Measurements from ENCODE around the gene TRIOBP. TPM values are rescaled to one million over a fixed set of nuclear protein-coding genes. Genes with fewer than 3 reads are reported as not detected.

TRIOBP gene
- total and polyA plus RNA-seq, 2 of the 13 experiments (the other 11 are each of a cell fraction or from before 2014, with no cell fraction given) = 6.1 to 15.4 TPM

DNA sequence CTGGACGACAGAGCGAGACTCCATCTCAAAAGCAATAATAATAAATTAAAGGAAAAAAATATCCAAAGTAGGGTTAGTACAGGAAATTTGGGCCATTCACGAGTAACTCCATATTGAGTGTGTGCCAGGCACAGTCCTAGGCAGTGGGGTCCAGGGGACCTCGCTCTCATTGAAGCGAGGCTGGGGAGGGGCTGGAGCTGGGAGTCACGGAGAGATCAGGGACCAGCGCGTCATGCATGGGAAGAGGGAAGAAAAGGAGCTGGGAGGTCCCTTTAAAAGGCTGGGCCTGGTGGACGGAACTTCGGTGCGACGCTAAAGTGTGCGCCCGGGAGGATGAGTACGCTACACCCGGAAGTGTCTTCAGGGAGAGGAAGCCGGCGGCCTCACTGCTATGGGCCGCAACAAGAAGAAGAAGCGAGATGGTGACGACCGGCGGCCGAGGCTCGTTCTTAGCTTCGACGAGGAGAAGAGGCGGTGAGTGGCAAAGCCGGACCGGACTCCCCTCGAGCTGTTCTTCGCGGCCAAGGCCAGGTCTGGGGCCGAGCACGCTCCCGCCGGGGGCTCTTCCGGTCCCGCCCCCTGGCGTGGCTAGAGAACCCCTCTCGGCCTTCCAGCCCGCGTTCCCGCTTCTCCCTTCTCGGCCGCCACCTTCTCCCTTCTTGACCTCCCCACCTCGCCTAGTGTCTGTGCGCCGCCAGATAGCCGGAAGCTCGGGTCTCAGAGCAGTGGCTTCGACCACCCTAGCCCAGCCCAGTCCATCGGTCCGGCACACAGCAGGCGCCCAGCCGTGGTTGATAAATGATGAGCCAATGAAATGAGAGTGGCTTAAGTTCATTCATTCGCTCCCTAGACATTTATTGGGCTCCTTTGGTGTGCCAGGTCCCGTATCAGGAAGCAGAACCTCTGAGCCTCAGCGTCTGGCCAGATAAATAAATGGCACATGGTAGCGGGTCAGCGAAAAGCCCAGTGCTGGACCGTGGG lies 10.6 kb upstream of the TRIOBP start, which contains the start of gene NOL12 (continued):
- TF ChIP-seq, protein P1, sequence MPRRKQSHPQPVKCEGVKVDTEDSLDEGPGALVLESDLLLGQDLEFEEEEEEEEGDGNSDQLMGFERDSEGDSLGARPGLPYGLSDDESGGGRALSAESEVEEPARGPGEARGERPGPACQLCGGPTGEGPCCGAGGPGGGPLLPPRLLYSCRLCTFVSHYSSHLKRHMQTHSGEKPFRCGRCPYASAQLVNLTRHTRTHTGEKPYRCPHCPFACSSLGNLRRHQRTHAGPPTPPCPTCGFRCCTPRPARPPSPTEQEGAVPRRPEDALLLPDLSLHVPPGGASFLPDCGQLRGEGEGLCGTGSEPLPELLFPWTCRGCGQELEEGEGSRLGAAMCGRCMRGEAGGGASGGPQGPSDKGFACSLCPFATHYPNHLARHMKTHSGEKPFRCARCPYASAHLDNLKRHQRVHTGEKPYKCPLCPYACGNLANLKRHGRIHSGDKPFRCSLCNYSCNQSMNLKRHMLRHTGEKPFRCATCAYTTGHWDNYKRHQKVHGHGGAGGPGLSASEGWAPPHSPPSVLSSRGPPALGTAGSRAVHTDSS (CRISPR knock-in tag; conservative IDR thresholded peaks at IDR 0.05) = no peak
- TF ChIP-seq MAF1 (CRISPR knock-in tag; IDR thresholded peaks at IDR 0.05; ENCODE audit: borderline replicate concordance) = no peak
- TF ChIP-seq XRCC5 (optimal IDR thresholded peaks at IDR 0.05; ENCODE audit: low read length) = peak; percentile 97
- peak; percentile 61; the same call in 1 of the 2 replicates for TF ChIP-seq AHR (CRISPR knock-in tag; IDR thresholded peaks at IDR 0.05)
- TF ChIP-seq, protein P2, sequence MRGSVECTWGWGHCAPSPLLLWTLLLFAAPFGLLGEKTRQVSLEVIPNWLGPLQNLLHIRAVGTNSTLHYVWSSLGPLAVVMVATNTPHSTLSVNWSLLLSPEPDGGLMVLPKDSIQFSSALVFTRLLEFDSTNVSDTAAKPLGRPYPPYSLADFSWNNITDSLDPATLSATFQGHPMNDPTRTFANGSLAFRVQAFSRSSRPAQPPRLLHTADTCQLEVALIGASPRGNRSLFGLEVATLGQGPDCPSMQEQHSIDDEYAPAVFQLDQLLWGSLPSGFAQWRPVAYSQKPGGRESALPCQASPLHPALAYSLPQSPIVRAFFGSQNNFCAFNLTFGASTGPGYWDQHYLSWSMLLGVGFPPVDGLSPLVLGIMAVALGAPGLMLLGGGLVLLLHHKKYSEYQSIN (CRISPR knock-in tag; IDR thresholded peaks at IDR 0.05; ENCODE audit: borderline replicate concordance) = no peak
- TF ChIP-seq, protein P3, sequence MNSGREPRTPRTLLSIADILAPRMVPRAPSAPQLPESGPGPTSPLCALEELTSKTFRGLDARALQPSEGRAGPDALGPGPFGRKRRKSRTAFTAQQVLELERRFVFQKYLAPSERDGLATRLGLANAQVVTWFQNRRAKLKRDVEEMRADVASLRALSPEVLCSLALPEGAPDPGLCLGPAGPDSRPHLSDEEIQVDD (CRISPR knock-in tag; IDR thresholded peaks at IDR 0.05; ENCODE audit: borderline replicate concordance) = no peak
- no peak for TF ChIP-seq SOX6 (IDR thresholded peaks at IDR 0.05)
- TF ChIP-seq SOX6 (CRISPR knock-in tag; IDR thresholded peaks at IDR 0.05) = no peak; the same call in 1 of the 2 replicates
- TF ChIP-seq, protein P4, sequence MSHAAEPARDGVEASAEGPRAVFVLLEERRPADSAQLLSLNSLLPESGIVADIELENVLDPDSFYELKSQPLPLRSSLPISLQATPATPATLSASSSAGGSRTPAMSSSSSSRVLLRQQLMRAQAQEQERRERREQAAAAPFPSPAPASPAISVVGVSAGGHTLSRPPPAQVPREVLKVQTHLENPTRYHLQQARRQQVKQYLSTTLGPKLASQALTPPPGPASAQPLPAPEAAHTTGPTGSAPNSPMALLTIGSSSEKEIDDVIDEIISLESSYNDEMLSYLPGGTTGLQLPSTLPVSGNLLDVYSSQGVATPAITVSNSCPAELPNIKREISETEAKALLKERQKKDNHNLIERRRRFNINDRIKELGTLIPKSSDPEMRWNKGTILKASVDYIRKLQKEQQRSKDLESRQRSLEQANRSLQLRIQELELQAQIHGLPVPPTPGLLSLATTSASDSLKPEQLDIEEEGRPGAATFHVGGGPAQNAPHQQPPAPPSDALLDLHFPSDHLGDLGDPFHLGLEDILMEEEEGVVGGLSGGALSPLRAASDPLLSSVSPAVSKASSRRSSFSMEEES (CRISPR knock-in tag; IDR thresholded peaks at IDR 0.05) = peak; percentile 66; the same call in 1 of the 2 replicates
- TF ChIP-seq HDAC1 (CRISPR knock-in tag; IDR thresholded peaks at IDR 0.05) = peak; percentile 71
- TF ChIP-seq, protein P5, sequence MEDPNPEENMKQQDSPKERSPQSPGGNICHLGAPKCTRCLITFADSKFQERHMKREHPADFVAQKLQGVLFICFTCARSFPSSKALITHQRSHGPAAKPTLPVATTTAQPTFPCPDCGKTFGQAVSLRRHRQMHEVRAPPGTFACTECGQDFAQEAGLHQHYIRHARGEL (CRISPR knock-in tag; IDR thresholded peaks at IDR 0.05) = 0 out of 2 replicates have a peak, but pooled peaks have one; percentile 70
- TF ChIP-seq STAG1 (CRISPR knock-in tag; IDR thresholded peaks at IDR 0.05) = no peak
- peak; percentile 98 for TF ChIP-seq ZFX (CRISPR knock-in tag; IDR thresholded peaks at IDR 0.05; ENCODE audit: low read depth)
- TF ChIP-seq, protein P6, sequence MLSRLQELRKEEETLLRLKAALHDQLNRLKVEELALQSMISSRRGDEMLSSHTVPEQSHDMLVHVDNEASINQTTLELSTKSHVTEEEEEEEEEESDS (CRISPR knock-in tag; IDR thresholded peaks at IDR 0.05; ENCODE audit: borderline replicate concordance) = peak; percentile 72; the same call in 1 of the 2 replicates
- no peak for TF ChIP-seq ZNF660 (CRISPR knock-in tag; IDR thresholded peaks at IDR 0.05; ENCODE audit: borderline replicate concordance, low read depth)
- no peak for TF ChIP-seq RFX5 (IDR thresholded peaks at IDR 0.05; ENCODE audit: low read depth, low read length)
- no peak for TF ChIP-seq SP140L (CRISPR knock-in tag; IDR thresholded peaks at IDR 0.05; ENCODE audit: borderline replicate concordance)
- no peak for TF ChIP-seq ZNF34 (CRISPR knock-in tag; IDR thresholded peaks at IDR 0.05; ENCODE audit: borderline replicate concordance)
- no peak for TF ChIP-seq PLRG1 (conservative IDR thresholded peaks at IDR 0.05)
- no peak for TF ChIP-seq ZNF484 (CRISPR knock-in tag; IDR thresholded peaks at IDR 0.05; ENCODE audit: borderline replicate concordance, low read depth)
- peak; percentile 86 for TF ChIP-seq YEATS2 (CRISPR knock-in tag; IDR thresholded peaks at IDR 0.05; ENCODE audit: borderline replicate concordance)
- TF ChIP-seq NFKB2 (CRISPR knock-in tag; IDR thresholded peaks at IDR 0.05; ENCODE audit: borderline replicate concordance) = peak; percentile 61; the same call in 1 of the 2 replicates
- no peak for TF ChIP-seq CBX2 (IDR thresholded peaks at IDR 0.05; ENCODE audit: low read depth, low read length)
- TF ChIP-seq CBX2 (CRISPR knock-in tag; IDR thresholded peaks at IDR 0.05; ENCODE audit: low read depth) = no peak
- TF ChIP-seq LCORL (IDR thresholded peaks at IDR 0.05) = no peak
- peak; percentile 79 for TF ChIP-seq LCORL (CRISPR knock-in tag; IDR thresholded peaks at IDR 0.05)
